ENCODE measurements around the gene PTPRE.

The PTPRE gene

DNA sequence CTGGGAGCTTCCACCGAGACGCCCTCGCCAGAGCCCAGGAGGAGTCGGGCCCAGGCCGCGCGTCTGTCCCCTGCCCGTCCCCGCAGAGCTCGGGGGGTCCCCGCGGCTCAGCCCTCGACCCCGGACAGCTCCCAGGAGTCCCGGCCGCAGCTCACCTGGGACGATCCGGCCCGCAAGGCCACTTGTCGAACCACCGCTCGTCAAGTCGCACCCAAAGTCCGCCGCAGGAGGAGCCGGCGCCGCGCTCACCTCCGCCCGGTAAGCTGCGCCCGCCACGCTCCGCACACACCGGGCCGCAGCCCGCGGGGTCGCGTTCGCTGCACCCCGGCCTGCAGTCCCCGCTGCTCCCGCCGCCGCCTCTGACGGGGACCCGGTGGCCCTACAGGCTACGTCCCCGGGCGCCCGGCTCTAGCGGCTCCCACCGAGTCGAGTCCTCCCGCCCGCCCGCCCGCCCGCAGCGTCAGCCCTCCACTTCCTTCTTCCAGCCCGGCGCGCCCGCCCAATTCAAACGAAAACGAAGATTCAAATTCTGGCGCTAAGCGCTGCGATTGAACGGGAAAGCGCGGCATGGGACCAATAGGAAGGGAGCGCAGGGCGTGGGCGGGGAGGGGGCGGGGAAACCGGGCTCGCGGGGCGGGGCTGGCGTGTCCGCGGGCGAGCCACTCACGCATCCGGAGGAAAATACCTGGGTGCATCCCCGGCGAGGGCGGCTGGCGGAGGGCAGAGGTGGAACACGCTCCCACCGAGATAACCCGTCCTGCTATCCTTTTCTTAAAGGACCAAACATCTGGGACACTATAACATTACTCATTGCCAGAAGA lies 219.3 kb downstream of the PTPRE start, which contains the start of gene MKI67:
MKI67 (minus strand) TSS at position 480 of the 821 bp plus-strand sequence. CDS start 756 bp downstream, outside the sequence.
- H3K4me3 ChIP-seq (ENCODE audit: low read depth, low read length) = peak within 1 kb of the TSS; percentile 47
- no peaks in the 10 kb centered on the region for H3K79me2 ChIP-seq
- H2AFZ ChIP-seq = peak within 1 kb of the TSS; percentile 52
- no peaks in the 10 kb centered on the region for H3K27me3 ChIP-seq (ENCODE audit: control insufficient read depth, insufficient read depth, low read length)
- TF ChIP-seq, protein P1, sequence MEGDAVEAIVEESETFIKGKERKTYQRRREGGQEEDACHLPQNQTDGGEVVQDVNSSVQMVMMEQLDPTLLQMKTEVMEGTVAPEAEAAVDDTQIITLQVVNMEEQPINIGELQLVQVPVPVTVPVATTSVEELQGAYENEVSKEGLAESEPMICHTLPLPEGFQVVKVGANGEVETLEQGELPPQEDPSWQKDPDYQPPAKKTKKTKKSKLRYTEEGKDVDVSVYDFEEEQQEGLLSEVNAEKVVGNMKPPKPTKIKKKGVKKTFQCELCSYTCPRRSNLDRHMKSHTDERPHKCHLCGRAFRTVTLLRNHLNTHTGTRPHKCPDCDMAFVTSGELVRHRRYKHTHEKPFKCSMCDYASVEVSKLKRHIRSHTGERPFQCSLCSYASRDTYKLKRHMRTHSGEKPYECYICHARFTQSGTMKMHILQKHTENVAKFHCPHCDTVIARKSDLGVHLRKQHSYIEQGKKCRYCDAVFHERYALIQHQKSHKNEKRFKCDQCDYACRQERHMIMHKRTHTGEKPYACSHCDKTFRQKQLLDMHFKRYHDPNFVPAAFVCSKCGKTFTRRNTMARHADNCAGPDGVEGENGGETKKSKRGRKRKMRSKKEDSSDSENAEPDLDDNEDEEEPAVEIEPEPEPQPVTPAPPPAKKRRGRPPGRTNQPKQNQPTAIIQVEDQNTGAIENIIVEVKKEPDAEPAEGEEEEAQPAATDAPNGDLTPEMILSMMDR (IDR thresholded peaks at IDR 0.05) = no peak
- no peaks in the 10 kb centered on the region for H3K9me3 ChIP-seq (ENCODE audit: control insufficient read depth, low read length)
- no peaks in the 10 kb centered on the region for H3K4me1 ChIP-seq
- H3K27ac ChIP-seq = no peak within 1 kb of the TSS
- peak within 1 kb of the TSS; percentile 62 for H3K4me2 ChIP-seq (ENCODE audit: low read length)
- H3K9ac ChIP-seq = no peak within 1 kb of the TSS
- no peaks in the 10 kb centered on the region for H3K36me3 ChIP-seq (ENCODE audit: control insufficient read depth, insufficient read depth, low read length)

DNA sequence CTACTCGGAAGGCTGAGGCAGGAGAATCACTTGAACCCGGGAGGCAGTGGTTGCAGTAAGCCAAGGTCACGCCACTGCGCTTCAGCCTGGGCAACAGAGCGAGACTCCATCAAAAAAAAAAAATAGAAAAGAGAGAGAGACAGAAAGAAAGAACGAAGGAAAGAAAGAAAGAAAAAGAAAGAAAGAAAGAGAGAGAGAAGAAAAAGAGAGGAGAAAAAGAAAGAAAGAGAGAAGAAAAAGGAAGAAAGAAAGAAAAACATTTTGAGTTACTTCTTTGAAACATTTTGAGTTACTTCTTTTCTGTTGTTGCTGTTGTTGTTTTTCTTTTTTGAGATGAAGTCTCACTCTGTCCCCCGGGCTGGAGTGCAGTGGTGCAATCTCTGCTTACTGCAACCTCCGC lies 221.7 kb downstream of the PTPRE start:
- no peaks in the 10 kb centered on the region for H3K4me1 ChIP-seq

DNA sequence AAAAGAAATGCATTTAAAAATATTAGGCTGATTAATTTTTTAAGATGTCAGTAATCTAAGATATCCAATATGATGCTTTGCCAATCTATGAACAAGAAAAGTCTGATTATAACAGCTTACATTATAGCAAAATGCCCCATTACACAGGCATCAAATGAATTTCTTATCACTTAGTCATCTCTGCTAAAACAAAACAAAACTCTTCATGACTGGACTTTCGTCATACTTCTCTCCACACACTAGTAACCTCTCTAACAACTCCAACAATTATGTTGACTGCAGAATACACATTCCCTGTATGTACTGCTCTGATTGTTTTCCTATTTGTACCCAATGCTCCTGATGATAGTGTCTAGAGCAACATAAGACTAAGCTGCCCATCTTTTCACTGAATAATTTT lies 223.1 kb downstream of the PTPRE start:
- no peaks in the 10 kb centered on the region for H3K36me3 ChIP-seq (ENCODE audit: control insufficient read depth, insufficient read depth, low read length)
- no peaks in the 10 kb centered on the region for H3K27me3 ChIP-seq (ENCODE audit: control insufficient read depth, insufficient read depth, low read length)
- H3K9me3 ChIP-seq (ENCODE audit: control insufficient read depth, low read length) = no peaks in the 10 kb centered on the region
- TF ChIP-seq, protein P1 (IDR thresholded peaks at IDR 0.05) = no peak
- no peak overlapping the region for H3K9ac ChIP-seq
- no peaks in the 10 kb centered on the region for H3K79me2 ChIP-seq
- no peak overlapping the region for H2AFZ ChIP-seq
- no peak overlapping the region for H3K4me2 ChIP-seq (ENCODE audit: low read length)
- no peak overlapping the region for H3K4me3 ChIP-seq (ENCODE audit: low read depth, low read length)
- no peak overlapping the region for H3K27ac ChIP-seq
- no peaks in the 10 kb centered on the region for H3K4me1 ChIP-seq

More for the DNA sequence above, 221.7 kb downstream of the PTPRE start:
- Histone ChIP-seq H3K4me2 (ENCODE audit: low read length) (no peak overlapping the region), H3K27me3 (ENCODE audit: control insufficient read depth, insufficient read depth, low read length) (no peaks in the 10 kb centered on the region), H3K9me3 (ENCODE audit: control insufficient read depth, low read length) (no peaks in the 10 kb centered on the region), H3K4me3 (ENCODE audit: low read depth, low read length) (no peak overlapping the region), H3K36me3 (ENCODE audit: control insufficient read depth, insufficient read depth, low read length) (no peaks in the 10 kb centered on the region), H3K27ac (no peak overlapping the region), H3K79me2 (no peaks in the 10 kb centered on the region), H2AFZ (no peak overlapping the region), H3K9ac (no peak overlapping the region)
- TF ChIP-seq, protein P1 (IDR thresholded peaks at IDR 0.05) = no peak

All from parathyroid adenoma (tissue), 2 donors.